ENCODE results near the gene HIGD1B. TPM values are rescaled to one million over a fixed set of nuclear protein-coding genes. Genes with fewer than 3 reads are reported as not detected.

The HIGD1B gene
- total and polyA plus RNA-seq, 4 donors: 0.28 to 0.43 TPM; not detected in 2

- no peak overlapping the region for H3K4me3 ChIP-seq (ENCODE audit: low read depth in 1 of 3, low read length in 3 of 3)
- TF ChIP-seq TAF1 (conservative IDR thresholded peaks at IDR 0.05) (no peak), FOXA2 (IDR thresholded peaks at IDR 0.05) (no peak), SP1 (IDR thresholded peaks at IDR 0.05) (no peak), EGR1 (IDR thresholded peaks at IDR 0.05; ENCODE audit: low read depth in 2 of 2) (no peak), RAD21 (IDR thresholded peaks at IDR 0.05) (no peak), ZBTB33 (IDR thresholded peaks at IDR 0.05) (no peak)
- 78% methylated on average over 2 of the region's 2 CpGs for WGBS
- no peak for DNase-seq (ENCODE audit: low spot score)
- H3K27me3 ChIP-seq (ENCODE audit: control insufficient read depth in 4 of 4, insufficient read depth in 4 of 4, low read length in 3 of 4): peaks cover 0 to 3% (median 1%) of the 10 kb centered on the region in 4 donors
- H3K9ac ChIP-seq (ENCODE audit: low read depth in 1 of 2, low read length in 2 of 2): no peak overlapping the region
- no peaks in the 10 kb centered on the region for H3K9me3 ChIP-seq (ENCODE audit: control insufficient read depth in 4 of 4, low read length in 3 of 4)
- H3K27ac ChIP-seq (ENCODE audit: low read depth in 1 of 2, low read length in 2 of 2): no peak overlapping the region
- H3K36me3 ChIP-seq (ENCODE audit: control insufficient read depth in 4 of 4, insufficient read depth in 3 of 4, low read depth in 1 of 4, low read length in 3 of 4): no peaks in the 10 kb centered on the region
- H3K4me1 ChIP-seq (ENCODE audit: control insufficient read depth in 4 of 4, insufficient read depth in 4 of 4, low read length in 3 of 4): no peaks in the 10 kb centered on the region
These were observed 10.5 kb upstream of the HIGD1B start for GRCh38 chr17:44837196-44837595.

- Histone ChIP-seq H3K27ac (ENCODE audit: low read depth in 1 of 2, low read length in 2 of 2) (no peak overlapping the region), H3K27me3 (ENCODE audit: control insufficient read depth in 4 of 4, insufficient read depth in 4 of 4, low read length in 3 of 4) (no peaks in the 10 kb centered on the region), H3K4me3 (ENCODE audit: low read depth in 1 of 3, low read length in 3 of 3) (no peak overlapping the region), H3K9ac (ENCODE audit: low read depth in 1 of 2, low read length in 2 of 2) (no peak overlapping the region), H3K36me3 (ENCODE audit: control insufficient read depth in 4 of 4, insufficient read depth in 3 of 4, low read depth in 1 of 4, low read length in 3 of 4) (no peaks in the 10 kb centered on the region), H3K4me1 (ENCODE audit: control insufficient read depth in 4 of 4, insufficient read depth in 4 of 4, low read length in 3 of 4) (no peaks in the 10 kb centered on the region), H3K9me3 (ENCODE audit: control insufficient read depth in 4 of 4, low read length in 3 of 4) (no peaks in the 10 kb centered on the region)
- 83% methylated on average over 4 of the region's 4 CpGs for WGBS
- TF ChIP-seq MAX (IDR thresholded peaks at IDR 0.05) (no peak), REST (IDR thresholded peaks at IDR 0.05) (no peak), YY1 (IDR thresholded peaks at IDR 0.05) (no peak), HNF4G (IDR thresholded peaks at IDR 0.05) (no peak), FOXA2 (IDR thresholded peaks at IDR 0.05) (no peak), ATF3 (IDR thresholded peaks at IDR 0.05) (no peak), GABPA (IDR thresholded peaks at IDR 0.05 in 1 of 2, conservative IDR thresholded peaks at IDR 0.05 in 1 of 2) (no peak), FOXA1 (IDR thresholded peaks at IDR 0.05) (no peak), ZBTB33 (IDR thresholded peaks at IDR 0.05) (no peak), NR2F2 (IDR thresholded peaks at IDR 0.05) (no peak), EGR1 (IDR thresholded peaks at IDR 0.05; ENCODE audit: low read depth in 2 of 2) (no peak), RXRA (IDR thresholded peaks at IDR 0.05) (no peak), SP1 (IDR thresholded peaks at IDR 0.05) (no peak)
- DNase-seq (ENCODE audit: low spot score): no peak
These were observed 7.4 kb upstream of the HIGD1B start for GRCh38 chr17:44840274-44840673.
